IMR-90 (cell line): ENCODE results near the gene CDHR3. TPM values are rescaled to one million over a fixed set of nuclear protein-coding genes. Genes with fewer than 3 reads are reported as not detected.

ENCODE experiments used
- ATAC-seq: fragments of 200-7000 bp; cut with Tn5 transposase; 2 replicates; pipeline ENCODE4 v1.9.1; 2020; ENCODE audit warnings: low read depth, mild to moderate bottlenecking, moderate library complexity
- BruUV-seq: library from RNA; stranded (reverse); fragments of 400-500 nt; replicated peaks from 2 replicates; lab custom pipeline; 2021; lab: Mats Ljungman, UMichigan
- CTCF ChIA-PET: fragments of 300-600 bp; formaldehyde crosslinking; extraction: SDS; loops from one replicate; lab custom pipeline; 2021; ENCODE audit warnings: antibody characterized with exemption; lab: Yijun Ruan, JAX
- POLR2A ChIA-PET: fragments of 300-600 bp; sonication (Branson Sonifier 250); formaldehyde crosslinking; loops from one replicate; lab custom pipeline; 2022; ENCODE audit warnings: antibody characterized with exemption; ENCODE audit not compliant: unreplicated experiment; lab: Charles Lee
- DNase-seq: peaks from one replicate; pipeline ENCODE4 v3.0.0; 2013
- H2AFZ ChIP-seq: replicated peaks from 2 replicates; pipeline ENCODE3; 2013; ENCODE audit warnings: low read length, mild to moderate bottlenecking; ENCODE audit not compliant: poor library complexity
- H2AK5ac ChIP-seq: 2 replicates; pipeline ENCODE4 v1.6.1; 2013; ENCODE audit warnings: low read depth, low read length, inconsistent platforms
- H2AK9ac ChIP-seq: replicated peaks from 2 replicates; pipeline ENCODE3; 2013; ENCODE audit warnings: mild to moderate bottlenecking, low read depth, low read length, moderate library complexity; ENCODE audit not compliant: poor library complexity
- H2BK120ac ChIP-seq: 2 replicates; pipeline ENCODE4 v1.6.1; 2013; ENCODE audit warnings: low read depth, low read length, inconsistent platforms
- H2BK15ac ChIP-seq: 3 replicates; pipeline ENCODE4 v1.6.1; 2013; ENCODE audit warnings: low read depth, low read length, inconsistent platforms
- H2BK20ac ChIP-seq: 2 replicates; pipeline ENCODE4 v1.6.1; 2013; ENCODE audit warnings: low read depth, mild to moderate bottlenecking, inconsistent platforms, low read length, moderate library complexity
- H2BK5ac ChIP-seq: 2 replicates; pipeline ENCODE4 v1.6.1; 2013; ENCODE audit warnings: mild to moderate bottlenecking, low read depth, low read length, inconsistent platforms; ENCODE audit not compliant: poor library complexity, severe bottlenecking
- H3K14ac ChIP-seq: replicated peaks from 2 replicates; pipeline ENCODE4 v1.6.1; 2013; ENCODE audit warnings: low read depth, low read length, inconsistent platforms
- H3K18ac ChIP-seq: 2 replicates; pipeline ENCODE4 v1.6.1; 2013; ENCODE audit warnings: low read depth, low read length, control low read depth
- H3K23ac ChIP-seq: 2 replicates; pipeline ENCODE4 v1.6.1; 2013; ENCODE audit warnings: low read depth, low read length, inconsistent platforms
- H3K27ac ChIP-seq: 2 replicates; pipeline ENCODE4 v1.5.1; 2013; ENCODE audit warnings: mild to moderate bottlenecking, control low read depth, low read length; ENCODE audit not compliant: insufficient read depth
- H3K27me3 ChIP-seq: 2 replicates; pipeline ENCODE4 v1.6.1; 2013; ENCODE audit warnings: low read length; ENCODE audit not compliant: control insufficient read depth, insufficient read depth
- H3K36me3 ChIP-seq: 2 replicates; pipeline ENCODE4 v1.6.1; 2013; ENCODE audit warnings: low read length, mixed read lengths; ENCODE audit not compliant: control insufficient read depth, insufficient read depth
- H3K4ac ChIP-seq: 2 replicates; pipeline ENCODE4 v1.6.1; 2013; ENCODE audit warnings: low read depth, low read length, inconsistent platforms
- H3K4me1 ChIP-seq: 2 replicates; pipeline ENCODE4 v1.6.1; 2013; ENCODE audit warnings: low read length, mixed read lengths; ENCODE audit not compliant: control insufficient read depth, insufficient read depth
- H3K4me2 ChIP-seq: 2 replicates; pipeline ENCODE4 v1.6.1; 2013; ENCODE audit warnings: low read depth, mild to moderate bottlenecking, control low read depth, low read length, moderate library complexity
- H3K4me3 ChIP-seq: 2 replicates; pipeline ENCODE4 v1.5.1; 2013; ENCODE audit warnings: low read depth, mild to moderate bottlenecking, control low read depth, low read length, moderate library complexity; ENCODE audit not compliant: insufficient read depth
- H3K56ac ChIP-seq: 2 replicates; pipeline ENCODE4 v1.6.1; 2013; ENCODE audit warnings: low read length, inconsistent platforms; ENCODE audit not compliant: insufficient read depth; ENCODE audit errors: extremely low read depth
- H3K79me1 ChIP-seq, 2 experiments: 2 replicates each; pipeline ENCODE4 v1.6.1; 2013; ENCODE audit warnings: low read length in 2 of 2, inconsistent platforms in 1 of 2, low read depth in 1 of 2
- H3K9ac ChIP-seq: 2 replicates; pipeline ENCODE4 v1.6.1; 2013; ENCODE audit warnings: low read depth, low read length, control low read depth
- H3K9me1 ChIP-seq: 2 replicates; pipeline ENCODE4 v1.6.1; 2013; ENCODE audit warnings: low read length, inconsistent platforms; ENCODE audit not compliant: insufficient read depth
- H3K9me3 ChIP-seq: 2 replicates; pipeline ENCODE4 v1.6.1; 2013; ENCODE audit warnings: low read length; ENCODE audit not compliant: control insufficient read depth, insufficient read depth
- H4K20me1 ChIP-seq: 2 replicates; pipeline ENCODE4 v1.6.1; 2013; ENCODE audit warnings: low read length, inconsistent platforms; ENCODE audit not compliant: insufficient read depth
- H4K5ac ChIP-seq: 2 replicates; pipeline ENCODE4 v1.6.1; 2013; ENCODE audit warnings: mild to moderate bottlenecking, low read depth, low read length, control low read depth
- H4K8ac ChIP-seq, 2 experiments: 2 replicates each; pipeline ENCODE4 v1.6.1; 2013; ENCODE audit warnings: low read depth in 2 of 2, low read length in 2 of 2, control low read depth in 1 of 2, inconsistent platforms in 1 of 2
- H4K91ac ChIP-seq: 2 replicates; pipeline ENCODE4 v1.6.1; 2013; ENCODE audit warnings: low read depth, low read length, inconsistent platforms; ENCODE audit not compliant: insufficient read depth
- CHD1 ChIP-seq: IDR thresholded peaks from 2 replicates; pipeline ENCODE4 v1.6.1; 2012; ENCODE audit warnings: low read depth, low read length, improper control_type of control experiment
- MXI1 ChIP-seq: IDR thresholded peaks from 2 replicates; pipeline ENCODE4 v1.6.1; 2012; ENCODE audit warnings: low read depth, mild to moderate bottlenecking, low read length, moderate library complexity, borderline replicate concordance
- NFE2L2 ChIP-seq: fragments of 150-350 bp; IDR thresholded peaks from 2 replicates; pipeline ENCODE4 v1.6.1; 2016; ENCODE audit warnings: low read depth, mild to moderate bottlenecking, low read length
- RCOR1 ChIP-seq: IDR thresholded peaks from 2 replicates; pipeline ENCODE4 v1.6.1; 2012; ENCODE audit warnings: mild to moderate bottlenecking, low read length, improper control_type of control experiment; ENCODE audit not compliant: insufficient replicate concordance
- RFX5 ChIP-seq: IDR thresholded peaks from 2 replicates; pipeline ENCODE4 v1.8.0; 2012; ENCODE audit warnings: low read depth, mild to moderate bottlenecking, low read length, moderate library complexity
- WGBS, 2 experiments: methylation state at CpG; one replicate each; pipeline versions ENCODE4 v1.1.5 to v1.1.7; 2013; ENCODE audit warnings: missing lambda C conversion rate in 2 of 2; ENCODE audit not compliant: insufficient read length in 1 of 2; ENCODE audit errors: extremely low coverage in 2 of 2; 5-methylcytosine and 5-hydroxymethylcytosine counted together
- dilution Hi-C: fragments of 300-500 bp; cut with HindIII; formaldehyde crosslinking; loops from one replicate; pipeline ENCODE4 v1.14.3; 2018; ENCODE audit warnings: low sequenced_read_pairs; ENCODE audit not compliant: unreplicated experiment
- in situ Hi-C: fragments of 300-500 bp; cut with MboI; formaldehyde crosslinking; loops from 3 replicates; pipeline ENCODE4 v1.14.3; 2019; ENCODE audit warnings: low sequenced_read_pairs, inconsistent platforms, mixed read lengths
- intact Hi-C: fragments of 100-400 bp; cut with micrococcal nuclease; formaldehyde crosslinking; loops from 2 replicates; pipeline ENCODE4 v1.10.0; 2022
- polyA plus RNA-seq, 3 experiments: library from polyadenylated mRNA; depleted of rRNA; stranded (reverse); fragments of >200 nt; gene quantifications; 2 replicates each; pipeline ENCODE4 v1.2.3, GENCODE V29; 2012; ENCODE audit warnings: low replicate concordance in 1 of 3
- total RNA-seq: library from RNA; depleted of rRNA; stranded (reverse); fragments of >200 nt; gene quantifications from 2 replicates; pipeline ENCODE4 v1.2.3, GENCODE V29; 2012

Gene CDHR3
- total and polyA plus RNA-seq, 2 of the 4 experiments (the other 2 are of a cell fraction): 0.96 to 1.6 TPM

DNA sequence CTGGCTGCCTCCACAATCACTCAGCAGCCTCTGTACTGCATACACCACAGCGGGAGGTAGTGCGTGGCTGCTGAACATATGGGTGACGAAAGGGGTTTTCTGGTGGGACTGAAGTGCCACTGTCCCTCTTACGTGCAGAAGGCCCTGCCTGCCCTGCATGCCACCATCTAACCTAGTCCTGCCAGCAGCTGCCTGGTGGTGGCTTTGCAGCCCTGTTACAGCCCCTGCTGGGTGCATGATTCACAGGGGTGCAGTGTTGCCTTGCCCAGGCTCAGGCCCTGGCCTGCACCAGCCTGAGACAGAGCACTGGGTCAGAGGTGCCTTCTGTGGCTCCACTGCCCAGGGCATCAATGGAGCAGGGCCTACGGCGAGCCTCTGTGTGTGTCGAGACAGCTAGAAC is 98.9 kb downstream of the CDHR3 start:
- H4K5ac ChIP-seq: no peak overlapping the region
- no peak overlapping the region for H3K4me2 ChIP-seq
- peaks cover 8% of the 10 kb centered on the region for H3K9me1 ChIP-seq
- no peak overlapping the region for H3K18ac ChIP-seq
- H3K4me3 ChIP-seq: no peak overlapping the region
- CTCF ChIA-PET: no interaction called here
- dilution Hi-C loops: no loop called here
- no peaks in the 10 kb centered on the region for H3K27me3 ChIP-seq
- TF ChIP-seq RCOR1 (no peak), NFE2L2 (no peak), CHD1 (no peak), RFX5 (no peak), MXI1 (no peak)
- no peak overlapping the region for H3K9ac ChIP-seq
- no peak overlapping the region for H3K14ac ChIP-seq
- no peak for DNase-seq
- H2AK9ac ChIP-seq: no peak overlapping the region
- no peak overlapping the region for H3K23ac ChIP-seq
- H4K20me1 ChIP-seq: no peaks in the 10 kb centered on the region
- H2BK120ac ChIP-seq: no peak overlapping the region
- H2BK20ac ChIP-seq: no peak overlapping the region
- H3K9me3 ChIP-seq: no peaks in the 10 kb centered on the region
- ATAC-seq: no peak
- no peak overlapping the region for H2BK15ac ChIP-seq
- no peak overlapping the region for H2BK5ac ChIP-seq
- H3K4ac ChIP-seq: no peak overlapping the region
- no peaks in the 10 kb centered on the region for H3K36me3 ChIP-seq
- no TSS peak for BruUV-seq
- no peak overlapping the region for H4K8ac ChIP-seq
- in situ Hi-C loops: no loop called here
- H4K91ac ChIP-seq: no peak overlapping the region
- no peak overlapping the region for H2AFZ ChIP-seq
- H3K56ac ChIP-seq: no peak overlapping the region
- no peaks in the 10 kb centered on the region for H3K79me1 ChIP-seq
- H3K4me1 ChIP-seq: peaks cover 7% of the 10 kb centered on the region; the same call in 1 of the 2 replicates
- H2AK5ac ChIP-seq: no peak overlapping the region
- intact Hi-C loops: no loop called here
- WGBS, 2 experiments: 87% methylated on average over 3 of the region's 7 CpGs; no CpG with 5 or more reads in 1 of the 2 experiments
- POLR2A ChIA-PET: no interaction called here
- no peak overlapping the region for H3K27ac ChIP-seq
